Stomach (tissue), 4 donors: ENCODE measurements around the gene PEPD.

Experiments used
- CTCF ChIP-seq, 7 experiments: fragments of 450-650 bp in 4 of 7; fragments of 200-600 bp in 3 of 7; sonication (generic) in 3 of 7; IDR thresholded peaks; one replicate each; pipeline ENCODE4 v1.5.1; 2016 to 2019; ENCODE audit warnings: antibody characterized with exemption in 7 of 7, control low read depth in 2 of 7, mild to moderate bottlenecking in 1 of 7
- EP300 ChIP-seq: sonication (generic); formaldehyde crosslinking; IDR thresholded peaks from one replicate; pipeline ENCODE4 v1.6.1; 2017; ENCODE audit warnings: antibody characterized with exemption

- TF ChIP-seq CTCF (IDR thresholded peaks at IDR 0.05) (no peak), EP300 (no peak)
Measured at GRCh38 chr19:33391631-33392249, 129.9 kb downstream of the PEPD start.
